ENCODE data around the gene C1QL2. TPM values are rescaled to one million over a fixed set of nuclear protein-coding genes. Genes with fewer than 3 reads are reported as not detected.
A peak's percentile ranks its signal among the peaks of the same experiment; 100 is the strongest.

C1QL2 gene
- total RNA-seq, 1 donor from 2014 or later, result not detected

DNA sequence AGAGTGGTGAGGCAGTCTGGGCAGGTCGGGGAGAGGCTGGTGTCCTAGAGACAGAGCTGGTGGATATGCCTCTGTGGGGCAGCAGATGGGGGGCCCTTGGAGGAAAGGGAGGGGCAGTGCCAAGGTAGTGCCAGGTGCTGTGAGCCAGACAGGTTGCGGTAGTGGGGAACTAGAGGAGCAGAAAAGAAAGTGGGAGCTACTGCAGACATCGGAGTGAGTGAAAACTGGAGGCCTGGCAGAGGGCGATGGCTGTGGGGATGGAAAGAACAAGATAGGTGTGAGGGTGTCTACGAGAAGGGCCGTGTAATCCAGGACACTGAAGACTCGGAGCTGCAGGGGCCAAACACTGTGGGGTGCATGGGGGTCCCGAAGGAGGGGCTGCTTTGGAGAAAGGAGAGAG, 21.7 kb downstream of the C1QL2 start:
- H3K4me1 Mint-ChIP-seq (ENCODE audit: unreplicated experiment), result no peaks in the 10 kb centered on the region
- no peaks in the 10 kb centered on the region for H3K36me3 Mint-ChIP-seq (ENCODE audit: low read depth, unreplicated experiment)
- H3K27me3 Mint-ChIP-seq (ENCODE audit: unreplicated experiment), result peaks cover 6% of the 10 kb centered on the region
- DNase-seq (ENCODE audit: low spot score), result no peak
- H3K27ac Mint-ChIP-seq (ENCODE audit: unreplicated experiment), result no peak overlapping the region
- H3K4me3 Mint-ChIP-seq (ENCODE audit: unreplicated experiment), result no peak overlapping the region
- TF ChIP-seq, protein P1, sequence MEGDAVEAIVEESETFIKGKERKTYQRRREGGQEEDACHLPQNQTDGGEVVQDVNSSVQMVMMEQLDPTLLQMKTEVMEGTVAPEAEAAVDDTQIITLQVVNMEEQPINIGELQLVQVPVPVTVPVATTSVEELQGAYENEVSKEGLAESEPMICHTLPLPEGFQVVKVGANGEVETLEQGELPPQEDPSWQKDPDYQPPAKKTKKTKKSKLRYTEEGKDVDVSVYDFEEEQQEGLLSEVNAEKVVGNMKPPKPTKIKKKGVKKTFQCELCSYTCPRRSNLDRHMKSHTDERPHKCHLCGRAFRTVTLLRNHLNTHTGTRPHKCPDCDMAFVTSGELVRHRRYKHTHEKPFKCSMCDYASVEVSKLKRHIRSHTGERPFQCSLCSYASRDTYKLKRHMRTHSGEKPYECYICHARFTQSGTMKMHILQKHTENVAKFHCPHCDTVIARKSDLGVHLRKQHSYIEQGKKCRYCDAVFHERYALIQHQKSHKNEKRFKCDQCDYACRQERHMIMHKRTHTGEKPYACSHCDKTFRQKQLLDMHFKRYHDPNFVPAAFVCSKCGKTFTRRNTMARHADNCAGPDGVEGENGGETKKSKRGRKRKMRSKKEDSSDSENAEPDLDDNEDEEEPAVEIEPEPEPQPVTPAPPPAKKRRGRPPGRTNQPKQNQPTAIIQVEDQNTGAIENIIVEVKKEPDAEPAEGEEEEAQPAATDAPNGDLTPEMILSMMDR (IDR thresholded peaks at IDR 0.05; ENCODE audit: unreplicated experiment), result no peak
- H3K9me3 Mint-ChIP-seq (ENCODE audit: unreplicated experiment), result no peaks in the 10 kb centered on the region

DNA sequence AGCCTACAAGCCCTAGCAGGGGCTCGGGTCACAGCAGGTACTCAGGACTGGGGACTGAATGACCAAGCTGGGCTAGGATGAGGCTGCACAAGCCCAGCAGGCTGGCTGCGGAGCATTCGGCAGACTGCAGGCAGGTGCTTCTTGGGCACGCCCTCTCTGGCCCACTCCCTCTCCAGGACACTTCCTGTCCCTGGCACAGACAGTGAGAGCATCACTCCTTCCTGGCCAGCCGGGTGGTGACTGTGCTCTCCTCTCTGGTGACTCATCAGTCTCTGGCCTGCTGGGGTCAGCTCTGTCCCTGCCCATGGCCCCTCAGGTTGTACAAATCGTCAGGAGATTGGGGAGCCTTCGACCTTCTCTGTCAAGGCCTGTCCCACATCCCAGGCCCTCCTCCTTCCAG, 22.5 kb downstream of the C1QL2 start:
- H3K4me3 Mint-ChIP-seq (ENCODE audit: unreplicated experiment), result no peak overlapping the region
- H3K27me3 Mint-ChIP-seq (ENCODE audit: unreplicated experiment), result peaks cover 8% of the 10 kb centered on the region
- no peaks in the 10 kb centered on the region for H3K4me1 Mint-ChIP-seq (ENCODE audit: unreplicated experiment)
- TF ChIP-seq, protein P1 (IDR thresholded peaks at IDR 0.05; ENCODE audit: unreplicated experiment), result no peak
- no peaks in the 10 kb centered on the region for H3K36me3 Mint-ChIP-seq (ENCODE audit: low read depth, unreplicated experiment)
- H3K9me3 Mint-ChIP-seq (ENCODE audit: unreplicated experiment), result no peaks in the 10 kb centered on the region
- no peak overlapping the region for H3K27ac Mint-ChIP-seq (ENCODE audit: unreplicated experiment)
- DNase-seq (ENCODE audit: low spot score), result no peak

DNA sequence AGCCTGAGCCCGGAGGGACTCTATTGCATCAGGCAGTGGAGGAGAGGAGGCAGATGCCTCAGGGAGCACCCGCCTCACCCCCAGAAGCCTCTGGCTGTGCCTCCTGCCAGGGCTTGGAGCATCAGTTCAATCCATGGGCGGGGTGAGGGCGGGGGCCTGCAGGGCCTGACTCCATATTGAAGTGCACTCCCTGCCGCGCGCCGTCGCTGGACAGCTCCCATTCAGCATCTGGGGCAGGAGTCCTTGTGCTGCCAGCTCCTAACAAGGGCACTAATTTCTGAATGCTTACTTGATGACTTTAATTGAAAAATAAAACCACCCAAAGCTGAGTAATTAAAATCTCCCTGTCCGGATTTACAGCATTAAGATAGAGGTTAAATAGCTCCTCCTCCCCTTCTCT, 23.8 kb downstream of the C1QL2 start:
- H3K36me3 Mint-ChIP-seq (ENCODE audit: low read depth, unreplicated experiment), result no peaks in the 10 kb centered on the region
- H3K27me3 Mint-ChIP-seq (ENCODE audit: unreplicated experiment), result peaks cover 10% of the 10 kb centered on the region
- DNase-seq (ENCODE audit: low spot score), result no peak
- no peak overlapping the region for H3K4me3 Mint-ChIP-seq (ENCODE audit: unreplicated experiment)
- no peaks in the 10 kb centered on the region for H3K9me3 Mint-ChIP-seq (ENCODE audit: unreplicated experiment)
- TF ChIP-seq, protein P1 (IDR thresholded peaks at IDR 0.05; ENCODE audit: unreplicated experiment), result no peak
- H3K27ac Mint-ChIP-seq (ENCODE audit: unreplicated experiment), result no peak overlapping the region
- no peaks in the 10 kb centered on the region for H3K4me1 Mint-ChIP-seq (ENCODE audit: unreplicated experiment)

DNA sequence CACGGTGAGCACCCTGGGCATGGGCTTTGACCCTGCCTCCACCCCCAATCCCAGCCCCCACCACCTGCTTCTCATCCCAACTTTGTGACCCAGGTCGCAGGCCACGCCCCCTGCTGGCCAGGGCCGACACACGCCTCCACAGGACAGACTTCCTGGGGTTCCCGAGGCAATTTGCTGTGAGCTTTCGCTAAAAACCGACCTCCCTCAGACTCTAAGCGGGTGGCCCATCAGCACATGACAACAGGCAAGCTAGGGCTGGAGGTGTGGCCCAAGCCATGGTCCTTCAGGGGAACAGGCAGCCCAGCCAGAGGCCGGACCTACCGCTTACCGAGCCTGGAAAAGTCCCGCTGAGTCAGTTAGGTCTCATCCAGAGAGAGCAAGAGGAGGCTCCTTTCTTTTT, 31.9 kb downstream of the C1QL2 start:
- no peak overlapping the region for H3K27ac Mint-ChIP-seq (ENCODE audit: unreplicated experiment)
- no peaks in the 10 kb centered on the region for H3K4me1 Mint-ChIP-seq (ENCODE audit: unreplicated experiment)
- TF ChIP-seq, protein P1 (IDR thresholded peaks at IDR 0.05; ENCODE audit: unreplicated experiment), result peak; percentile 87
- H3K9me3 Mint-ChIP-seq (ENCODE audit: unreplicated experiment), result no peaks in the 10 kb centered on the region
- DNase-seq (ENCODE audit: low spot score), result peak; percentile 74
- no peaks in the 10 kb centered on the region for H3K36me3 Mint-ChIP-seq (ENCODE audit: low read depth, unreplicated experiment)
- H3K27me3 Mint-ChIP-seq (ENCODE audit: unreplicated experiment), result peaks cover 14% of the 10 kb centered on the region
- no peak overlapping the region for H3K4me3 Mint-ChIP-seq (ENCODE audit: unreplicated experiment)

DNA sequence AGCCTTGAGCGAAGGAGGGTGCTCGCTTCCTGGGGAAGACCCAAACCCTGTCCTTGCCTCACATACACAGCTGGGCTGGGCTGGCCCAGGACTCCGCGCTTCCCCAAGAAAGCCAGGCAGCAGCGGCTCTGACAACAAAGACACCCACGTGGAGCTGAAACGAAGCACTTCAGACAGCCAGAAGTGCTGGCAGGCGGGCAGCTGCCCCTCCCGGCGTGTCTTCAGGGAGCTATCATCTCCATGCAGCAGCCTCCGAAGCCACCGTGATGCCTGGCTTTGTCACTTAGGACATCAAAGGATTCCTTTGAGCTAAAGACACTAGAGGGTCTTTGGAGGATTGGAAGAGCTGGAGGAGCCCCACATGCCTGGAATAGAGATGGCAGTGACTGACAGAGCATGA, 35.2 kb downstream of the C1QL2 start:
- Mint-ChIP-seq H3K27me3 (ENCODE audit: unreplicated experiment) (peaks cover 4% of the 10 kb centered on the region), H3K9me3 (ENCODE audit: unreplicated experiment) (no peaks in the 10 kb centered on the region), H3K36me3 (ENCODE audit: low read depth, unreplicated experiment) (no peaks in the 10 kb centered on the region), H3K27ac (ENCODE audit: unreplicated experiment) (no peak overlapping the region), H3K4me1 (ENCODE audit: unreplicated experiment) (peaks cover 6% of the 10 kb centered on the region), H3K4me3 (ENCODE audit: unreplicated experiment) (no peak overlapping the region)
- TF ChIP-seq, protein P1 (IDR thresholded peaks at IDR 0.05; ENCODE audit: unreplicated experiment), result no peak
- no peak for DNase-seq (ENCODE audit: low spot score)
